Measurements from ENCODE around the gene MTRF1L. TPM values are rescaled to one million over a fixed set of nuclear protein-coding genes. Genes with fewer than 3 reads are reported as not detected.
A peak's percentile ranks its signal among the peaks of the same experiment; 100 is the strongest.

The MTRF1L gene
- polyA plus RNA-seq, 1 donor (not counting 4 experiments of a cell fraction or from before 2014, with no cell fraction given) = 19.0 TPM

DNA sequence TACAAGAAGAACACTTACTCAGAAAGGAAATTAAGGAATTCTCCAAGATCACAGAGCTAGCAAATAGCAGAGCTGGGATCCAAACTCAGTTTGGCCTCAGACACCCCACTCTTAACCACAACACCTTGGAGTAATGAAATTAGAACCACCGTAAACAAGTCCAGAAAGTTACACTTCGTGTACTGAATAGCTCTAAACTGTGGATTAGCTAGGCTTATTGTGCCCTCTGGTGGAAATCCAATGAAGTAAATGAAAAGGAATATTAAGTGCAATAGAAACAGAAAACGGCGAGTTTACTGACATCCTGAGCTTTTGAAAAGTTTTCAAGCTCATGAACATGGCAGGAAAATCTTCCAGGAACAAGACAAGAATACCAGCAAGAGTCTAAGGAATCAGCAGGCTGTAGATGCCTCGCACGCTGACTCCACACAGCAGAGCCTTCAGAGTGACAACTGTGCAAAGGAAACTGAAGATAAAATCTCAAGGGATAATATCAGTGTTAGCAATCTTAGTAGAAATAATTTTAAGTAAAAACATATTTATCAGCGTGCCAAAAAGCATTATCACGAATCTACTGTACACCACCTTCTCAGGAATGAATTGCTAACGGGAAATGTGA, 54.2 kb downstream of the MTRF1L start:
- H3K4me3 ChIP-seq (ENCODE audit: control insufficient read depth in 2 of 3, extremely low read depth in 1 of 3, insufficient read depth in 2 of 3, low read depth in 1 of 3, low read length in 3 of 3) = peak overlapping the region in 1 of 3 experiments; percentile 6
- H3K4me2 ChIP-seq (ENCODE audit: control insufficient read depth, extremely low read depth, insufficient read depth, low read depth, low read length) = peak overlapping the region; percentile 50
- H3K4me1 ChIP-seq (ENCODE audit: control insufficient read depth, extremely low read depth, insufficient read depth, low read length) = peaks cover 10% of the 10 kb centered on the region
- FAIRE-seq = peak; percentile 58
- no peak for DNase-seq (ENCODE audit: low read depth, low spot score)
- no peaks in the 10 kb centered on the region for H3K9me1 ChIP-seq (ENCODE audit: control insufficient read depth, extremely low read depth, insufficient read depth, low read length)
- H3K27me3 ChIP-seq (ENCODE audit: control insufficient read depth, extremely low read depth, insufficient read depth, low read length) = no peaks in the 10 kb centered on the region
- no peaks in the 10 kb centered on the region for H3K79me2 ChIP-seq (ENCODE audit: control insufficient read depth, insufficient read depth, low read length)
- dilution Hi-C loops (cut with MboI; ENCODE audit: extremely low pct_ligation_motif_present, low sequenced_read_pairs) = no loop called here
- no peaks in the 10 kb centered on the region for H4K20me1 ChIP-seq (ENCODE audit: control insufficient read depth, extremely low read depth, insufficient read depth, low read length)
- no peak overlapping the region for H3K27ac ChIP-seq (ENCODE audit: control insufficient read depth, insufficient read depth, low read length)
- no peak overlapping the region for H3K9ac ChIP-seq (ENCODE audit: control insufficient read depth, extremely low read depth, insufficient read depth, low read length)
- no peaks in the 10 kb centered on the region for H3K9me3 ChIP-seq (ENCODE audit: control insufficient read depth, low read depth, low read length)
- no peaks in the 10 kb centered on the region for H3K36me3 ChIP-seq (ENCODE audit: control insufficient read depth in 2 of 2, extremely low read depth in 1 of 2, insufficient read depth in 2 of 2, low read length in 2 of 2)
- no peak for TF ChIP-seq EZH2 (IDR thresholded peaks at IDR 0.05; ENCODE audit: low read length)
- TF ChIP-seq, protein P1, sequence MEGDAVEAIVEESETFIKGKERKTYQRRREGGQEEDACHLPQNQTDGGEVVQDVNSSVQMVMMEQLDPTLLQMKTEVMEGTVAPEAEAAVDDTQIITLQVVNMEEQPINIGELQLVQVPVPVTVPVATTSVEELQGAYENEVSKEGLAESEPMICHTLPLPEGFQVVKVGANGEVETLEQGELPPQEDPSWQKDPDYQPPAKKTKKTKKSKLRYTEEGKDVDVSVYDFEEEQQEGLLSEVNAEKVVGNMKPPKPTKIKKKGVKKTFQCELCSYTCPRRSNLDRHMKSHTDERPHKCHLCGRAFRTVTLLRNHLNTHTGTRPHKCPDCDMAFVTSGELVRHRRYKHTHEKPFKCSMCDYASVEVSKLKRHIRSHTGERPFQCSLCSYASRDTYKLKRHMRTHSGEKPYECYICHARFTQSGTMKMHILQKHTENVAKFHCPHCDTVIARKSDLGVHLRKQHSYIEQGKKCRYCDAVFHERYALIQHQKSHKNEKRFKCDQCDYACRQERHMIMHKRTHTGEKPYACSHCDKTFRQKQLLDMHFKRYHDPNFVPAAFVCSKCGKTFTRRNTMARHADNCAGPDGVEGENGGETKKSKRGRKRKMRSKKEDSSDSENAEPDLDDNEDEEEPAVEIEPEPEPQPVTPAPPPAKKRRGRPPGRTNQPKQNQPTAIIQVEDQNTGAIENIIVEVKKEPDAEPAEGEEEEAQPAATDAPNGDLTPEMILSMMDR (optimal IDR thresholded peaks at IDR 0.05 in 1 of 3, IDR thresholded peaks at IDR 0.05 in 1 of 3, conservative IDR thresholded peaks at IDR 0.05 in 1 of 3; ENCODE audit: extremely low read depth in 1 of 3, insufficient read depth in 2 of 3, low read length in 3 of 3) = peak in 2 of 3 experiments; percentile 37 to 61
- H2AFZ ChIP-seq (ENCODE audit: control insufficient read depth, low read length) = peak overlapping the region; percentile 83

DNA sequence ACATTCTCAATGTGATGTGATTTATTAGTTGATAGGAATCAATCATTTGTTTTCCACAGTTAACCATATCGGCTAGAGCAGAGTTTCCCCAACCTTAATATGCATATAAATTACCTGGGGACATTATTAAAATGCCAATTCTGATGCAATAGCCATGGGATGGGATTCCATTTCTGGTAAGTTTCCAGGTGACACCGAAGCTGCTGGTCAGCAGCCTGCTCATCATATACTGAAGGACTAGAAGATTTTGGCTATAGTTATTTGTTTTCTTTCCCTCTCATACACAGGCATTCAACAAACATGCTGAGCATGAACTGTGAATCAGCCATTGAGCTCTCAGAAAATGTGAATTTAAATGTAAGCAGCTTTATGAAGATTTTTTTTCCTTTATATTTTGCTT, 55.5 kb downstream of the MTRF1L start:
- Histone ChIP-seq H3K36me3 (ENCODE audit: control insufficient read depth in 2 of 2, extremely low read depth in 1 of 2, insufficient read depth in 2 of 2, low read length in 2 of 2) (no peaks in the 10 kb centered on the region), H3K4me1 (ENCODE audit: control insufficient read depth, extremely low read depth, insufficient read depth, low read length) (peaks cover 11% of the 10 kb centered on the region), H3K27me3 (ENCODE audit: control insufficient read depth, extremely low read depth, insufficient read depth, low read length) (no peaks in the 10 kb centered on the region), H3K4me2 (ENCODE audit: control insufficient read depth, extremely low read depth, insufficient read depth, low read depth, low read length) (no peak overlapping the region), H3K4me3 (ENCODE audit: control insufficient read depth in 2 of 3, extremely low read depth in 1 of 3, insufficient read depth in 2 of 3, low read depth in 1 of 3, low read length in 3 of 3) (no peak overlapping the region), H3K27ac (ENCODE audit: control insufficient read depth, insufficient read depth, low read length) (no peak overlapping the region), H2AFZ (ENCODE audit: control insufficient read depth, low read length) (no peak overlapping the region), H4K20me1 (ENCODE audit: control insufficient read depth, extremely low read depth, insufficient read depth, low read length) (no peaks in the 10 kb centered on the region), H3K9ac (ENCODE audit: control insufficient read depth, extremely low read depth, insufficient read depth, low read length) (no peak overlapping the region), H3K9me3 (ENCODE audit: control insufficient read depth, low read depth, low read length) (no peaks in the 10 kb centered on the region), H3K79me2 (ENCODE audit: control insufficient read depth, insufficient read depth, low read length) (no peaks in the 10 kb centered on the region), H3K9me1 (ENCODE audit: control insufficient read depth, extremely low read depth, insufficient read depth, low read length) (no peaks in the 10 kb centered on the region)
- dilution Hi-C loops (cut with MboI; ENCODE audit: extremely low pct_ligation_motif_present, low sequenced_read_pairs) = no loop called here
- TF ChIP-seq, protein P1 (optimal IDR thresholded peaks at IDR 0.05 in 1 of 3, IDR thresholded peaks at IDR 0.05 in 1 of 3, conservative IDR thresholded peaks at IDR 0.05 in 1 of 3; ENCODE audit: extremely low read depth in 1 of 3, insufficient read depth in 2 of 3, low read length in 3 of 3) = no peak
- no peak for TF ChIP-seq EZH2 (IDR thresholded peaks at IDR 0.05; ENCODE audit: low read length)
- FAIRE-seq (no peak), DNase-seq (ENCODE audit: low read depth, low spot score) (no peak)

Data from keratinocyte (primary cell).